HG02870 (cell line): ENCODE results near the gene DLG4.

Experiments
- ATAC-seq: cut with Tn5 transposase; IDR thresholded peaks from one replicate; pipeline ENCODE4 v1.9.1; 2021; ENCODE audit warnings: mild to moderate bottlenecking, moderate library complexity; ENCODE audit not compliant: unreplicated experiment

Gene DLG4

DNA sequence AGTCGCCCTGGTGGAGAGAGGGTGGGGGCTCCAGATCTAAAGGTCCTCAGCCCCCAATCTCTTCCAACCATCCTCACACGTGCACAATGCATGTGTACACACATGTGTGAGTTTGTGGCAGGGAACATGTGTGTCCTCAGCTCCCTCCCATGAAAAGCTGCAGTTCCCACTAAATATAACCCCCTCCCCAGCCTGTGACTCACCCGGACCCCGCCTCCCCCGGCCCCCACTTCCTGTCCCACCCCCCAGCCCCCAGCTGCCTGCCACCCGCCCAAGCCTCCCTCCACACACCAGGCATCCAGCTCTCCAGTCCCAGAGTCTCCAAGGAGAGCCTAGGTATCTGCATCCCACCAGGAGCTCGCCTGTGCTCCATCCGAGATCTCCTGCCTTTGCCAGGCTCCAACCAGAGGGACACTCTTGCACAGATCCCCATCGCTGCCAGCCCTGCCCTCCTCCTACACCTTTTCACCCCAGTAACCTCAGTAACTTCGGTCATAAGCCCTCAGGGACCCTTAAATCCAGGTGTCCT lies 3.9 kb downstream of the DLG4 start:
- ATAC-seq = no peak

DNA sequence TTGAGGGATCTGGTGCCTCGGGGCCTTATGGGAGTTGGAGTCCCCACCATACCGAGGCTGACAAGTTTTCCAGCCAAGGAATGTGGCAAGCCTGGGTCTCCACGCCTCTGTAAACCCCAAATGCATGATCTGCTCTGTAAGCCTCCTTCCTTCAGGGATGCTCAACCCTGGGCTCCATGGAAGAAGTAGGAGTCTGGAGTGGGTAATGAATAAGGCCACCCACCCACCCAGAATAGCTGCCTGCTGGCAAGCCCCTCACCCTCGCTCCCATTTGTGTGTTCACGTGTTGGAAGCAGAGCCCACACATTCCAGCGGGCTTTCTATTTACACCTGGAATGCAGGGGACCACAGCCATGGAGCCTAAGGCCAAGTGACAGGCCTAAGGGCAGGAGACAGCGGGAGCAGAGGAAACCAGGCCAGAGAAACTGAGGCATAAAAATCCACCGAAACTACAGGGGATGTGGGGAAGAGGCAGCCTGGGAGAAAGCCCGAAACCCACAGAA lies 4.4 kb downstream of the DLG4 start:
- ATAC-seq = no peak

DNA sequence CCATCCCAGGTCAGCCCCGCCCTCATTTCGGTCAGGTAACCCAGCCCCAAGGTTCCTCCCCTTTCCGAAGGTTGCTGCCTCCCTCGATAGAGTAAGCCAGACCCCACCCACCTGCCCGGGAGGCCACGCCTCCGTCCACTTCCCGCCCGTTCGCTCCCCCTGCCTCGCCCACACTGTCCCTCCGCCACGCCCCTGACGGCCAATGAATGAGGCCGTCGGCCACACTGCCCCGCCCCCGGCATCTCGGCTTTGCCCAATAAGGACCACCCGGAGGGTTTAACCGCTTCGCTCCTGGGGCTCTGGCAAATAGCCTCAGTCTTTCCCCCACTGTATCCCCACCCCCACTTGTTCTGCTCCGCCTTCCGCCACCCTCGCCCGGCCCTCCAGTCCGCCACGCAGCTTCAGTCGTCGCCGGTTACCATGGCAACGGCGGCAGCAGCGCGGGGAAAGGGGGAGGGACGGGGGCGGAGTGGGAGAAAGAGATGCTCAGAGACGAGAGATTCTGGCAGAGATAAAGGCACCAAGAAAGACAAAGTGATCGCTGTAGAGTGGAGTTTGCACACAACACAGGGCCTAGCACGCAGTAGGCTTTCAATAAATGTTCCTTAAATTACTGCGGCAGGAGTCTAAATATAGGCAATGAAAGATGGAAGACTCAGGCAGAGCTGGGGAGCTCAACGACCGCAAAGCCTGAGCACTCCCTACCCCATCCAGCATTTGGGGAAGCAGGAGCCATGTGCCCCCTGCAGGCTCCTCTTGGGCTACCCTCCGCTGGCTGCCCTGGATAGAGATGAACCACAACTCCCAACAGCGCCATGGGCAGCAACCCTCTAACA lies 5.1 kb downstream of the DLG4 start:
- peak; percentile 73 for ATAC-seq

DNA sequence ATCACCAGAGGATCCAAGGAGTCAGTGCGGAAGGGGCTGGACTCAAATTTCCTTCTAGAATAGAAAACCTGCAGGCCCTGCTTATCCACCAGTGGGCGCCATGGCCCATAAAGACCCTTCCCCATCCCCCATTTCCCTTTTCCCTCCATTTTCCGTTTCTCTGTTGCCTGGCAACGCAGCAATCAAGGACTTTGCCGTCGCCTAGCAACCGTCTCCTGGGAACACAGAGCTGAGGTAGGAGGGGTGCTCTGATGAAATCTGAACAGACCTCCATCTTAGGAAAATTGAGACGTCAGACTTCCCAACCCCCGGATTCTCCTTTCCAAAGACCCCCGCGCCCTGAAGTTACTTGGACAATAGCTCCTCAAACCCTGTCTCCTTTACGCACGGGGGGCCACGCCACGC lies 5.7 kb downstream of the DLG4 start:
- ATAC-seq = no peak

DNA sequence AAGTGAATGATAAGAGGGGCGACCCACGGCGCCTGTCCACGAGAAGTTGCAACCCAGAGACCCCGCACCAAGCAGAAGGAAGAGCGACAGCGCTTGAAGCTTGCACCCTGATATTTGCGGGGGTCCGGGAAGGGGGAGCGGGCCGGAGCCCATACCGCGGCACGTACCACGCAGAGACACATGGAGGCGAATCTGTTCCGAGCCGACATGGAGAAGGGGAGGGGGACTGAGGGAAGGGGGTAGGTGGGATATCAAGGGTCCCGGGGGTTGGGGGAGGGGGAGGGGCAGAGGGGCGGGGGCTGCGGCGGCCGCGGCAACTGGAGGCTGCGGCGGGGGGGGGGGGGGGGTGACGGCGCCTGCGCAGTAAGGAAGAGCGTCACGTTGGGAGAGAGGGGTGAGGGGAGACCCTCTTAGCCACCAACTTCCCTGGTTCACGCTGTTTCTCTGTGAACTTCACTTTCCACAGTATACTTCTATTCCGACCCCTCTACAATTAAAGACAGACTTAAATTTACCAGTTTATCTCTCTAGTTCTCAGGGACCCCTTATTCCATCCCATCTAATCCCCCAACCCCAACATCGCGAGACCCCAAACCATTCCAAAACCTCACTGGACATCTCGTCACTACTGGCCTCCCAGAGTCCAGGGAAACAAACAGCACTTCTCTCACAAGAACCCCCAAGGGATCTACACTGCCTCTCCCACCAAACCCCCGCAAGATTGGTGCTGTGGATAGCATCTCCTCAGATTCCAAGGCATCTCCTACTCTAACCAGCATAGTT lies 8.0 kb downstream of the DLG4 start:
- ATAC-seq = no peak

DNA sequence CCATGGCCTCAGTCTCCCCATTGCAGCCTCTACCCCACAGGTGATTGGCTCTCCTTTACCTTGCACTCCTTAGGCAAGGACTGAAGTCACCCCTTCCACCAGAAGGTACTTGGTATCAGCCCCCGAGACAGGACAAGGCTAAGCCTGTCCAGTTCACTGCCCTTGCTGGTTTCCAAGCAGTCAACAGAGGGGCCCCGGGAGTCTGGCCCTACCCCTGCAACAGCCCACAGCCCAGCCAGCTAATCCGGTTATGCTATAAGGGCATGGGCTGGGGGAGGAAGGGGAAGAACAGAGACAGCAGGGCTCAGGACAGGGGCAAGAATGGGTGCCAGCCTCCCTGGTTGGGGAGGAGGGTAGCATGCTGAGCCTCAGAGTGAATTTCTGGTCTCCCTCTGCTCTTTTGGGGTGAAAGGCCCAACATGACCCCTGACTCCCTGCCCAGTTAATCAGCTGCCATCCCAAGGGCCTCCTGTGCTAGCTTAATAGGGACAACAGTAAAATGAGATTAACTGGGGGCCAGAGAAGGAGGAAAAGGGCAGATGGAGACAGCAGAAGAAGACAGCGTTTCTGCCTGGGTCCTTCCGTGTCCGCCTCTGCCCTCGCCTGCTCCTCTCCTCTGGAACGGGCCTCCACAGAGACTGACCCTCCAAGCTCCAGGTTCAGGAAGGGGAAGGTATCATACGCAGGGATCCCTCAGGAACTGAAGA lies 10.7 kb downstream of the DLG4 start:
- ATAC-seq = no peak

DNA sequence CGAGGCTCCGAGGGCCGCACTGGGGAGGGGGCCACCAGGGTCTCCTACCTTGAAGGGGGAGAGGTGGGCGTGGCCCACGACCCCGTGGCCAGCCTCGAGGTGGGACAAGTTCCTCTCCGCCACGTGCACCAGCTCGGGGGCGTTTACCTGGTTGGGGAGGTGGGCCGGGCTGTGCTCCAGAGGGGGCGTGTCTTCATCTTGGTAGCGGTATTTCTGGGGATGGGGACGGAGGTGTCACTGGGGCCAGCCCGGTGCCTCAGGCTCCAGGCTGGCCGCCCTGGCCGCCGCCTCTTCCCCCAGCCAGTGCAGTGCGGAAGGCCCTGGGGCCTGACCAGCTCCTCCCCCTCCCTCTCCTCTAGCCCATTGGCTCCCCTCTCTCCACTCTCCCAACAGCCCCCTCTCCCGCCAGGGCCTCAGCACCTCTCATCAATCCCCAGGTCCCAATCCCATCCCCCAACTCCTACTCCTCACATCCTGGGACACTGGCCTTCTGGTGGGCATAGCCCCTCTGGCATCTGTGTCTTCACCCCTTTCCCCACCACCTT lies 11.5 kb downstream of the DLG4 start:
- no peak for ATAC-seq

DNA sequence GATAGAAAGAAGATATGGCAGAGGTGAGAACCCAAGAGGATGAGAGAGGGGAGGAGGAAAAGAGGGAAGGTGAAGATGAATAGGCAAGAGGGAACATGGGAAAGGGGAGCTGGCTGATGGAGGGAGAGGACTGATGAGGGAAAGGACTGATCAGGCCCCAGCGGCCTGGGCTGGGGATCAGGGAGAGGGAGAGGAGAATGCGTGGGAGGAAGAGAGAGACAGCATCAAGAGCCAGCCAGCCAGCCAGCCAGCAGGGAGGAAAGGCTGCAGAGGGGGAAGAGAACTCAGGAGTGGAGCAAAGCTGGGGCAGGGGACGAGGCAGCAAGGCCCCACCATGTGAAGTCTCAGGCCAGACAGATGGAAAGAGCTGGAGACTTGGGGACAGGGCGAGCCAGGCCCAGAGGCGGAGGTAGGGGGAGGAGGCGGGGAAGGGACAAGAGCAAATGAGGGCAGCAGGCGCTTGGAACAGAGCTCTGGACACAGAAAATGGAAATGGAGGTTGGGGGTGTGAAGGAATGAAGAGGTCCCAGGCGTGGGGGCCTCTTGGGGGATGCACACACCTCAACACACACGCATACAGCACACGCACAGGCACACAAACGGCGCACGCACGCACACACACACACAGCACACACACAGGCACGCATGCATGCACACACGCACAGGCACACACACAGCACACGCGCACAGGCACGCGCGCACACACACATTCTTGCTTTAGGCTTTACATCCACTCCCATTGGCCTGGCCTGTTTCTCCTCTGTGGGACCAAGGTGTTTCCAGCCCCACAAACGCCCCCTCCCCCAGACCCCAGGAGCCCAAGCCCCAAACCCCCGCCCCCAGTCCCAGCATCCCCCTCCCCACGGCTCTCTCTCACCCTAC lies 12.3 kb downstream of the DLG4 start:
- ATAC-seq = no peak

DNA sequence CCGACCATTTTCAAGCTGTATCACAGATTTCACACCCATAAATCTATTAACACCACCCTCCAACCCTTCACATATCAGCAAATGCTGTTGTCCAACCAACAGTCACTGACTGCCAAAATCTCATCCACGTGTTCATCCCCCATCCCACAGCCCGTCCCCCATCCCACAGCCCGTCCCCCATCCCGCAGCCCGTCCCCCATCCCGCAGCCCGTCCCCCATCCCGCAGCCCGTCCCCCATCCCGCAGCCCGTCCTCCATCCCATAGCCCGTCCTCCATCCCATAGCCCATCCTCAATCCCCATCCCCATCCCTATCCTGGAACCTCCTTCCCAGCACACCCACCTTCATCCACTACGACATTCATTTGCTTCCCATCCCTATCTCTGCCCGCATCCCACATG lies 14.1 kb downstream of the DLG4 start:
- no peak for ATAC-seq

DNA sequence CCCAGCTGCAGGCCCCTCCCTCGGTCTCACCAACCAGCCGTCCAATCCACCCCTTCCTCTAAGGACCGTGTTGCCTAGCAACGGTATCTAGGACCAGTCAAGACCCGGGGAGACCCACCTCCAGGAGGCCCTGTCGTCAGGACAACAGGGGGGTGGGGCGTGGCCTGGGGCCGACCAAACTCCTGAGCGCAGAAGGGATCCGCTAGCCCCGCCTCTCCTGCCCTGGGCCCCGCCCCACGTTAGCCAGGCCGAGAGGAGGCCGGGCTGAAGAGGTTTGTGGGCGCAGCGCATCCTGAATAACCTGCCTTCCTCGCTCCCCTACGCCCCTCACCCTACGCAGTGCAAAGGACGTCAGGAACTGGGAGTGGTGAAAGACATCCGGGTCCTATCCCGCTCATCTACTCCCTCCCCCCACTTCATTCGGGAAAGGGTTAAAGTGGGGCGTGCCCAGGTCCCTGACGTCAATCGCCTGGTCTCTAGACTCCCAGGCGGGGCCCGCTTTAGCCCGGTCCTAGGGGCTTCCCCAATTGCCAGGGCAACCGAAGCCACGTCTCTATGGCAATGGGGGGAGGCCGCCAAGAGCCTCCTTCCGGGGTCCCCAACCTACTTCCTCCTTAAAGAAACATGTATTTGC lies 14.7 kb downstream of the DLG4 start:
- peak; percentile 82 for ATAC-seq

DNA sequence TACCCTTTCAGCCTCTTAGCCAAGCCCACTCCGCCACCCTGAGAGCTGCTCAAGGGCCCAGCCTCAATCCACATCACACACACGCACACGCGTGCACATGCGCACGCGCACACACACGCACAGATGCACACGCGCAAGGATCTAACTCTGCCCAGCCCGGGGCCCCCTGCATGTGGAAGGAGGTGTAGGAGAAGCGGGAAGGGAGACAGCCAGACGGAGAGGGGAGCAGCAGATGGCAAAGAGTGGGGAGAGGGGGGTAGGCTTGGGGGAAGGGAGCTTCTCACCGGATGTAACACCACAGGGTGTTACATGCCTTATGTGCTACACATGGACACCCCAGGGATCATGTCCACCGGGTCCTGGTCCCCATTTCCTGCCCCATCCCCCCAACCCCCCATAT lies 15.3 kb downstream of the DLG4 start:
- no peak for ATAC-seq

DNA sequence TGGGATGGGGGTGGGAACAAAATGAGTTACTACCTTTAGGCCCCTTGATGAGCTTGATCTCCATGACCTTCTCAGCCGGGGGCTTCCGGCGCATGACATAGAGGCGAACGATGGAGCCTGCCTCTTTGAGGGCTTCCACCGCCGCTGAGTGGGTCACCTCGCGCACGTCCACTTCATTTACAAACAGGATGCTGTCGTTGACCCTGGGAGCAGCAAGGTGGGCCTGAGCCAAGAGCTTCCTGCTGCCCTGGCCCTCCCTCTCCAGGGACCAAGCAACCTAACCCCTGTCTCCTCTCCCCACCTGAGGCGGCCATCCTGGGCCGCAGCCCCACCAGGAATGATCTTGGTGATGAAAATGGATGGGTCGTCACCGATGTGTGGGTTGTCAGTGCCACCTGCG lies 16.2 kb downstream of the DLG4 start:
- no peak for ATAC-seq

DNA sequence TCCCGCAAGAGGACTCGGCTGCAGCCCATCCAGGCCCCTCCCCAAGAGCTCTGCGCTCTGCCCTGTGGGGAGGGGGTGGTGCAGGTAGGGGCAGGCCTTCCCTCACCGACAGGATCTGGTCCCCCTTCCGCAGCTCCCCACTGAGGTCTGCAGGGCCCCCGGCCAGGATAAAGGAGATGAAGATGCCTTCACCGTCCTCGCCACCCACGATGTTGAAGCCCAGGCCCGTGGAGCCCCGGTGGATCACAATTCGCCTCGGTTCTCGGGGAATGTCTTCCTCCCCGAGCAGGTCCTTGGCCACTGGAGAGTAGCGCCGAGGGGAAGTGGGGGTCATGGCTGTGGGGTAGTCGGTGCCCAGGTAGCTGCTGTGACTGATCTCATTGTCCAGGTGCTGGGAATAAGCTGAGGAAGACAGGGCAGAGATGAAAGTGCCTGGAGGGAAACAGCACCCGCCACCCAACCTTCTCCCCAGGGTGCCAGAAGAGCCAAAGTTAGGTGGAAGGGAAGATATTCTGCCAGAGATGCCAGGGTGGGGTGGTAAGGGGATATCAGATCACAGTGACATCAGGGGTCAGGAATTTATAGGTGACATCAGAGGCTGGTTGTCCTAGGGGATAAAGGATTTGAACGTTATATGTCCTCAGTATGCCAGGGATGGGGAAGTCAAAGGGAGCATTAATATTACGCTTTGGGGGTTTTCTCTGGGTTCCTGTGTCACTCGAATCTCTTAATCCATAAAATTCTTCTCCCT lies 22.8 kb downstream of the DLG4 start:
- ATAC-seq = no peak

DNA sequence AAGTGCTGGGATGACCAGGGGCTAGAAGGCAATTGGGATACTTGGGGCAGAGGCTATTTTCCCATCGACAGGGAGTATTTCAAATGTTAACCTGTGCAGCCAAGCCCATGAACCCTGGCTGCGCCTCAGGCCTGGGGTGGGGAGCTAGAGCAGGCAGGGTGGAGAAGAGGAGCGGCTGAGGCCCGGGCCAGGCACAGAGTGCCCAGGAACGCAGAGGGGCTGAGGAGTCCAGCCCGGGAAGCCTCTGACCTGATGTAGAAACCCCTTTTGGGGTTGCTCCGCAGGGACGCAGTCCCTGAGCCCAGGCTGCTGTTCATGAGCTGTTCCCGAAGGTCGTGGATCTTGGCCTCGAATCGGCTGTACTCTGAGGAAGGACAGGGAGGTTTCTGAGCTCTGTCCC lies 23.7 kb downstream of the DLG4 start:
- no peak for ATAC-seq

DNA sequence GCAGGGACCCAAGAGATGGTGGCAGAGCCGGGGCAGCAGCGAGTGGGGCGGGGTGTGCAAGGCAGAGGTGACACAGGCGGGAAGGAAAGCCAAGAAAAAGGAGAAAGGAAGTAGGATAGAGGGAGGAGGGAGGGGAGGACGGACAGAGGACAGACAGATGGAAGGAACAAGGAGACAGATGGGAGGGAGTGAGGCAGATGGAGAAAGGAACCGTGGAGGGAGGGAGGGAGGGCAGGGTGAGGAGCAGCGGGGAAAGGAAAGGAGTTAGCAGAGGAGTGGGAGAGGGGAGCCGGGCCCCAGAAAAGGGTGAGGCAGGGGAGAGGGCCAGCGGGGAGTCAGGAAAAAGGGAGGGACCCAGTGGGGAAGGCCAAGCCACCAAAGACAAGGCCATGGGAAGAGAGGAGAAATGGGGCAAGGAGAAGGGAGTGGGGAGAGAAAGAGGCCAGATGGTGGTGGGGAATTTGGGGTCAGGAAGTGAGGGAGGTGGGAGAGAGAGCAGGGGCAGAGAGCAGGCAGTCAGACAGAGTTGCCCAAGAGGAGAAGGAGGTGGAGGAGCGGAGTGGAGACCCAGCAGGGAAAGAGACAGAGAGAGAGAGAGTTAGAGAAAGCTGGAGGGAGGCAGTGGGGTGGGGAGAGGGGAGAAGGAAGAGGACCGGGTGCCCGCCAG lies 27.2 kb downstream of the DLG4 start:
- ATAC-seq = no peak

DNA sequence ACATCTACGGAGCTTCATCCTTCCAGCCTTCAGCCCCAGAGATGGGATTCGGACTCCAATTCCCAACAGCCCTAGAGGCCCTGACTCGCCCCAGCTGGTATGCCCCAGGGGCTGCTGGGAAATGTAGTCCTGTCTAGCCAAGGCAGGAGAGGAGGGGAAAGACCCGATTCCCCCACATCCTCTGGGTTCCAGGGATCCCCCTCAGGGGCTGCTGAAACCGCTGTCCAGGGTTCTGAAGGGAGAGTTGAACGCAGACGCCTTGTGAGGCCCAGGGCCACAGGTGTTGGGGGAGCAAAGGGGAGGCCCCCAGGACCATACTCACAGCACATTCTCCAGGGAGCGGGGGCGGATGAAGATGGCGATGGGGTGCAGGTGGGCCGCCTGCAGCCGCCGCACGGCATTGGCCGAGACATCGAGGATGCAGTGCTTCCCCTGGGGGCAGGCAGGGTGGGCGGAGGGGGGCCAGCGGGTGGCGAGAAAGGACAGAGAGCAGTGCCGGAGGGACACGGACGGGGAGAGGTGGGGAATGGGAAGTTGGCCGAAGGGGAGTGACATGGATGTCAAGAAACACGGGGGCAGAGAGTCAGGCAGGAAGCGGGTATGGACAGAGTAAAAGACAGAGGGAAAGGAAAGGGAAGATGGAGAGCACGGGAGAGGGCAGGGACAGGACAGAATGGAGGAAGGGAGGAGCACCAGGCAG lies 27.9 kb downstream of the DLG4 start:
- ATAC-seq = no peak

DNA sequence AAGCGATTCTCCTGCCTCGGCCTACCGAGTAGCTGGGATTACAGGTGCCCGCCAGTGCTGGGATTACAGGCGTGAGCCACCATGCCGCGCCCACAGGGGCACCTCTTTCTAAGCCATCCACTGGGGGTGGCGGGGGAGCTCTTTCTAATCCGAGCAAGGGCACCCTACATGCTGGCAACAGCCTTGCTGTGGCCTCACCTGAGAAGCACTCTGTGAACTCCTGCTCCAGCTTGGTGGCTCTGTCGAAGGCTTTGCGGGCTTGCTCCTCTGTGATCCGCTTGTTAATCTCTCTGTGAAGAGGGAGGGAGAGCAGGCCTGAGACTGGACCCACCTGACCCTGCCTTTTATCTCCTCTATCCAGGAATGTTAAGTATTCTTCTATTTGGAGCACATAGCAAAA lies 28.6 kb downstream of the DLG4 start:
- no peak for ATAC-seq
